HG03196 (cell line): ENCODE measurements around the gene HOXC6.

Source experiments
- ATAC-seq: cut with Tn5 transposase; IDR thresholded peaks from one replicate; pipeline ENCODE4 v1.9.1; 2021; ENCODE audit not compliant: unreplicated experiment

Gene HOXC6

DNA sequence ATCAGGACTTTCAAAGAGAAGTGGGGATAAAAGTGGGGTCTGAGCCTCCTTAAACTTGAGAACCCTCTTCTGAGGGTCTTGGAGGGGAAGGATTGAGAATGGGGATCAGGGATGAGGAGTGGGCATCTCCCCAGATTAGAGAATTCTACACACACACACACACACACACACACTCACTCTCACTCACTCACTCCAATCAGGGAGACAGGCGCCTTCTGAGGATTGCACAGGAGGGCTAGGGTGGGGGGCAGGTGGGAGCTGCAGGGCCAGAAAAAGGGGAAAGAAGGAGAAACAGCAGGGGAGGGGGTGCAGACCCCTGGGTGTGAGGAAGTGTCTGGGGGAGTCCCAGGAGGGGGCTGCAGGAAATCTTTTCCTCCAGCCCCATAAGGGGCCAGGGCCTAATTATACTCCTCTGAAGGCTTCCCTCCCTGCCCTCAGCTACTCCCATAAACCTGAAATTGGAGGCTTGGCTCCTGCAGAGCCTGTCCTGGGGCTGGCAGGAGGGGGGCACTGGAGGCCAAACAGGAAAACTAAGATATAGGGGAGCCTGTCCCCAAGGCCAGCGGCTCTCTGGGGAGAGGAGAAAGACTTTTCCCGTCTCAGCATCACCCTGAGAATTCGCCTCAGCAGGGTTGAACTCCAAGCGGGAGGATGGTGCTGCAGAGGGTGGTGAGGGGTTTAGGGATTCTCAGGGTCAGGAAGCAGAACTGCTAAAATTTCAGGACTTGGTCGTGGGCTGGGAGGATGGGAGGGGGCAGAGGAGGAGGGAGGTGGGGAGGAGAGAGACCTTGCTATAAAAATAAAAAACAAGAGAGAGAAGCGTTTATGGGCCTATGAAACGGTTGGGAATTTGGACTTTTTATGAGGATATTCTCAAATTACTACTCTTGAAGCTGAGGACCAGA, 26.7 kb upstream of the HOXC6 start:
- ATAC-seq: no peak

GRCh38 chr12:54002278-54002914, 25.8 kb upstream of the HOXC6 start:
- no peak for ATAC-seq

GRCh38 chr12:54002915-54003389, 25.3 kb upstream of the HOXC6 start:
- ATAC-seq: no peak

DNA sequence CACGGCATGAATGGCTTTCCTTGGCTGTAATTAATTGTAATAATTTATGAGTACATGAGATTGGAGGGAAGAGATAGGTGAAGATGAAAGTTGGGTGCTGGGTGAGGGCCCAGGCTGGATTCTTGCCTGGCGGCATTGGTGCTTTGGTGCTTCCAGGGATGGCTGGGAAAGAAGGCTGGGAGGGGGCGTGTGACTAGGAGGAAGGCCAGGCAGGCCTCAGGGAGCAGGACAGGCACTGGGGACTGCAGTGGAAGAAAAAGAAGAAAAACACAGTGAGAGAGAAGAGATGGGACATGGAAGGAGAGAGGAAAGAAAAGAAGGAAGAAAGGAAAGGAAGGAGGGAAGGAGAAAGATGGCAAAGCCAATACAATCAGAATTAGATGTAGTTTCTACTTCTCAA, 24.6 kb upstream of the HOXC6 start:
- no peak for ATAC-seq

DNA sequence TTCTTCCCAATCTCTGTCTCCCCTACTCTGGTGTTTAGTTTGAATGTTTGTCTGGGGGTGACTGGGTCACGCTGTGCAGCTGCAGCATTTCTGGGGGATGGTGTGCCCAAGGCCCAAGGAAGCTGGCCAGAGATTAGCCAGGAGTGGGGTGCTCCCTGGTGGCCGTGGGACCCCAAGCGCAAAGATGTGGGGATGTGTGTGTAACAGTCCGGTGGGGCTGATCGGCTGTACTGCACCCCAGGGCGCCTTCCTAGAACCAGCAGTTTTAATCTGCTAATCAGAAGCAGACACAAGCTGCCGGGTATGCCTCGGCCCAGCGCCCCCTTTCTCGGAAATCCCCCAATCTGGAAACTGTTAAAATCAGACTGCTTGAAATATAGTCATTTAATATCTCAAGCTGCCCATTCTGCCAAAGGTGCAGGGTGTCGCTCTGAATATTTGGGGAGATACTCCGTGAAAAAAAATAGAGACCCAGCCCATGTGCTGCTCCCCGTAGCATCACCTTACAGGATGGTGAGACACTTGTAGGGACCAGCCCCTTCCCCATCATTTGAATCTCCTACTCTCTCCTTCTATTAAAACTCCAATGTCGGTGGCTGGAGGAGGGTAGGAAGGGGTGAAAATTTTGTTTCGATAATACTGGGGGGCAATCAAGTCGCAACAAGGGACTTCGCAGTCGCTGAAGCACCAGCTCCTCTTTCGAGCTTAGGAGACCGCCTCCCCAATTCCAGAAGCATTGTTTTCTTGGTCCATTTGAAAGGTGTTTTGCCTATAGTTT, 24.0 kb upstream of the HOXC6 start:
- ATAC-seq: no peak

- ATAC-seq: no peak
Measured at GRCh38 chr12:54004841-54005530, 23.3 kb upstream of the HOXC6 start.

- ATAC-seq: no peak
Measured at GRCh38 chr12:54005531-54005852, 22.7 kb upstream of the HOXC6 start.

- ATAC-seq: no peak
Measured at GRCh38 chr12:54005853-54006558, 22.2 kb upstream of the HOXC6 start.

GRCh38 chr12:54006559-54007220, 21.6 kb upstream of the HOXC6 start:
- ATAC-seq: no peak

- ATAC-seq: no peak
Measured at GRCh38 chr12:54007538-54008259, 20.5 kb upstream of the HOXC6 start.

GRCh38 chr12:54008260-54008552, 20.0 kb upstream of the HOXC6 start:
- no peak for ATAC-seq

DNA sequence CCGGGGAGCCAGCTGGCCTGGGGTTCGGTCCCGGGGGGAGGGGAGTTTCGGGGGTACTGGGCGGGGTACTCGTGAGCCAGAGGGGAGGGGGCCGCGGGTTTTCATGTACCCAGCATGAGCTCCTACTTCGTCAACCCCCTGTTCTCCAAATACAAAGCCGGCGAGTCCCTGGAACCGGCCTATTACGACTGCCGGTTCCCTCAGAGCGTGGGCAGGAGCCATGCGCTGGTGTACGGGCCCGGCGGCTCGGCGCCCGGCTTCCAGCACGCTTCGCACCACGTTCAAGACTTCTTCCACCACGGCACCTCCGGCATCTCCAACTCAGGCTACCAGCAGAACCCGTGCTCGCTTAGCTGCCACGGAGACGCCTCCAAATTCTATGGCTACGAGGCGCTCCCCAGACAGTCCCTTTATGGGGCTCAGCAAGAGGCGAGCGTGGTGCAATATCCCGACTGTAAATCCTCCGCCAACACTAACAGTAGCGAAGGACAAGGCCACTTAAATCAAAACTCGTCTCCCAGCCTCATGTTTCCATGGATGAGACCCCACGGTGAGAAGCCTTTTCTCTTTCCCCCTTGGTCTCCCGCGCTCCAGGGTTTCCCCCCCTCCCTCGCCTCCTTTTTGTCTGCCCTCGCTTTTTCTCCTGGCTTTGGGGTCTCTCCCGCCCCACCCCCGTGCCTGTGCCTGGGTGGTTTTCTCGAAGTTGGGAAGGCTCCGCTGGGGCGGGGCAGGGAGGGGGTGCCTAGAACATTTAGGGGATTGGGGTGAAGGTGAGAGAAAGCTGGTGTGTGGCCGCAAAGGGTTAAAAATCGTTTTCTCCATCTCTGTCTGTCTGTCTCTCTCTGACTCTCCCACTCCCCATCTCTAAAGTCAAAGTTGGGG, 18.8 kb upstream of the HOXC6 start:
- ATAC-seq: no peak

GRCh38 chr12:54010053-54010971, 17.9 kb upstream of the HOXC6 start:
- ATAC-seq: no peak

DNA sequence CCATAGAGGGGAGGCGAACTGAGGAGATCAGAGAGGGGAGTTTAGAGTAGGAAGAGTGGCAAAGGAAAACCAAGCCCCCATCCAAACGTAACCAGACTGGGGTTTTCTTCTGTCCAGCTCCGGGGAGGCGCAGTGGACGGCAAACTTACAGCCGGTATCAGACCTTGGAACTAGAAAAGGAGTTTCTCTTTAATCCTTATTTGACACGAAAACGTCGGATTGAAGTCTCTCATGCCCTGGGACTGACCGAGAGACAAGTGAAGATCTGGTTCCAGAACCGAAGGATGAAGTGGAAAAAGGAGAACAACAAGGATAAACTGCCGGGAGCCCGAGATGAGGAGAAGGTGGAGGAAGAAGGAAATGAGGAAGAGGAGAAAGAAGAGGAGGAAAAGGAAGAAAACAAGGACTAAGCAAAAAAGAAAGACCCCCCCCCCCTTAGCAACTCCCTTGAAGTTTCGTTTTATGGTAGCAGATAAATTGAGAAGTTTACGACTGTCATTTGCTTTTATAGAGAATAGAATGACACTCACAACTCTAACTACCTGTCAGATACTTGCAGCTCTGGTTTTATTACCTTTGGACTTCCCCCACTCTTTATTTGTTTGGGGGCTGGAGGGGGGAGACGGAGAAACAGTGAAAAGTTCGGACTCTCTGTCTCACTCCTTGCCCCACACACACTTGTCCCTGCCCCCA, 17.1 kb upstream of the HOXC6 start:
- no peak for ATAC-seq

DNA sequence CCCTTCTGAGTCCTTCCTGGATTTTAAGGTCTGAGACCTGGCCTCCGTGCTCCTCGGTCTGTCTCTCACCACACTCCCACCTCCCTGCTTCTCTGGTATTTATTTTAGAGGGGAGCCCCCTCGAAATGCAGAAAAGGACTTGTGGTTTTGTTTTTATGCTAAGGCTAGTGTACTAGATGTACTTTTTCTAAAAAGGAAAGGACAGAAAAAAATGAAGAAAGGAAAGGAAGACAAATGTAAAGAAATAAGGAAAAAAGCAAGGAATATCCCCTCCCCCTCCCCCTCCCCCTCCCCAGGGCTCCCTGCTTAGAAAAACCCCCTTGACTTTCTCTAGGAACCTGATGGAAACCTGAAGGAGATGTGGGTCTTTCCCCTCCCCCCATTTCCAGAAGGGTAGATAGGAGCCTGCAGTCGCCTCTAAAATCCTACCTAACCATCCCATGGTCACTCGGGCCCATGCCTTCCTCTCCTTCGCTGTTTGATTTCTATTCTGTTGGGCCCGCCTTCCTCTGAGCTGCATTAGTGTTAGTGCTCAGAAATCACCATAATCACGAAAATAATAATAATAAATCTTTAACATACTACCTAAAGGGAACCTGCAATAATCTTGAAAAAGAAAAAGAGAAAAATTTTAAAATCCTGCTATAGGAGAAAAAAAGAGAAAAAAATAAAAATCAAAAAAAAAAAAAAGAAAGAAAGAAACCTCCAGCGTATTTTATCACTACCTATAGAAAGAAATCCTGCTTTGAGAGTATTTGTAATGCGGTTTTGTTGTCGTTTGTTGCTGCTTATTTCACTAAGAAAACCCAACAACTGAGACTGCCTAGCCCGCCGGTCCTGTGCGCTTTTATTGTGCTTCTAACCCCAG, 16.3 kb upstream of the HOXC6 start:
- ATAC-seq: no peak
